Subcutaneous adipose tissue (tissue), 4 donors: ENCODE results near the gene TSPAN15. TPM values are rescaled to one million over a fixed set of nuclear protein-coding genes. Genes with fewer than 3 reads are reported as not detected.

Source experiments
- total RNA-seq, 4 donors: library from RNA; depleted of rRNA; stranded (reverse); fragments of >200 nt; gene quantifications; one replicate each; pipeline ENCODE4 v1.1.0, GENCODE V29; 2016
- TF ChIP-seq, protein P1 (sequence below): fragments of 450-650 bp; IDR thresholded peaks from one replicate; pipeline ENCODE4 v1.5.1; 2016; ENCODE audit warnings: low read depth, mild to moderate bottlenecking, control low read depth, antibody characterized with exemption, moderate library complexity

Gene TSPAN15
- total RNA-seq, 4 donors from 2014 or later = 60.6 to 140 (median 103) TPM

DNA sequence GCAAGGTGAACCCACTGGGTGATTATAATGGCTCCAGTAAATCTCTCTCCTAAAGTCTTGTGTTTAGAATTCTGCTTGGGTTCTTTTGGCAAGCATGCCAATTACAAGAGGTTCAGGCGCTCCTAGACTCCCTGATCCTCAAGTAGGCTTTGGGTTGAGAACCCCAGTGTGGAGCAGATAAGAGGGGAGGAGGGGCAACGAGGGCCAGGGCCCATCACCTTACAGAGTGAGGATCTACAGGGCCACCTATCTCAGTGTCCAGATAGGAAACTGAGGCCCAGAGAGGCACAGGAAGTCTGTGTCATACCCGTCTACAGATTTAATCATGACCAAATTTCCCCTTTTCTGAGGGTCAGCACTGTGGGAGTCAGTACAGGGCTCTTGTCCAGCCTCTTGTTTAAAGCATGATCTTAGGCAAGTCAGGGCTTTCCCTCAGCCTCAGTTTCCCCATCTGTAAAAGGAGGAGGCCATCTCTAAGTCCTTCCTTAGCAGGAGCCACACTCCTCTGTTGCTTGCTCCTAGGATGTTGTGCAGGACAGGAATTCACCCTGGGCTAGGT lies 39.0 kb upstream of the TSPAN15 start:
- TF ChIP-seq, protein P1, sequence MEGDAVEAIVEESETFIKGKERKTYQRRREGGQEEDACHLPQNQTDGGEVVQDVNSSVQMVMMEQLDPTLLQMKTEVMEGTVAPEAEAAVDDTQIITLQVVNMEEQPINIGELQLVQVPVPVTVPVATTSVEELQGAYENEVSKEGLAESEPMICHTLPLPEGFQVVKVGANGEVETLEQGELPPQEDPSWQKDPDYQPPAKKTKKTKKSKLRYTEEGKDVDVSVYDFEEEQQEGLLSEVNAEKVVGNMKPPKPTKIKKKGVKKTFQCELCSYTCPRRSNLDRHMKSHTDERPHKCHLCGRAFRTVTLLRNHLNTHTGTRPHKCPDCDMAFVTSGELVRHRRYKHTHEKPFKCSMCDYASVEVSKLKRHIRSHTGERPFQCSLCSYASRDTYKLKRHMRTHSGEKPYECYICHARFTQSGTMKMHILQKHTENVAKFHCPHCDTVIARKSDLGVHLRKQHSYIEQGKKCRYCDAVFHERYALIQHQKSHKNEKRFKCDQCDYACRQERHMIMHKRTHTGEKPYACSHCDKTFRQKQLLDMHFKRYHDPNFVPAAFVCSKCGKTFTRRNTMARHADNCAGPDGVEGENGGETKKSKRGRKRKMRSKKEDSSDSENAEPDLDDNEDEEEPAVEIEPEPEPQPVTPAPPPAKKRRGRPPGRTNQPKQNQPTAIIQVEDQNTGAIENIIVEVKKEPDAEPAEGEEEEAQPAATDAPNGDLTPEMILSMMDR = no peak

DNA sequence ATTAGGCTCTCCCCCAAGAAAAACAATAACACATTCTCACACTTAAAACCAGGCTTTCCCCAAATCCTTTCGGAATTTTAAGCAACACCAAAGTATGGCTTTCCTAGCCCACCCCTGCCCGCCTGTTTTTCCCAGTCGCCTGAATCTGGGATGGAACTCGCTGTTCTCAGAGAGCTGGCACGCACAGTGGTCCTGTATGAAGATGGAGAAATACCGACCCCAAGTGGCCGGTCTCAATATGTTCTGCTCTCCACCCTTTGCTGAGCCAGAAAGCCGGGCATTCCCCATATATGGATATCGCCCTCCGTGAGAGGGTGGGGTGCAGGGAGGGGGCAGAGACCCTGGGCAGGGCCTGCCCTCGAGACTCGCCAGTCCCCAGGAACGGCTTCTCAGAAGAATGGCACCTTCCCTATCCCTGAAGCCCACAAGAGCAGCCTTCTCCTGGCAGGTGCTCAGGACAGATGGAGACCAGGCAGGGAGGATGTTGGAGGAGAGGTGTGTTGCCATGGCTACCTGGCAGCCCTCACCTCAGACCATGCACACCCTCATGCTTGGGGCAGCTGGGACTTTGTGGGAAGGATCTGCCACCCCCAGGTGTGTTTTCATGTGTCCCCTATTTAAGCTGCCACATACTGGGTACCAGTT lies 37.9 kb upstream of the TSPAN15 start:
- TF ChIP-seq, protein P1 = no peak

DNA sequence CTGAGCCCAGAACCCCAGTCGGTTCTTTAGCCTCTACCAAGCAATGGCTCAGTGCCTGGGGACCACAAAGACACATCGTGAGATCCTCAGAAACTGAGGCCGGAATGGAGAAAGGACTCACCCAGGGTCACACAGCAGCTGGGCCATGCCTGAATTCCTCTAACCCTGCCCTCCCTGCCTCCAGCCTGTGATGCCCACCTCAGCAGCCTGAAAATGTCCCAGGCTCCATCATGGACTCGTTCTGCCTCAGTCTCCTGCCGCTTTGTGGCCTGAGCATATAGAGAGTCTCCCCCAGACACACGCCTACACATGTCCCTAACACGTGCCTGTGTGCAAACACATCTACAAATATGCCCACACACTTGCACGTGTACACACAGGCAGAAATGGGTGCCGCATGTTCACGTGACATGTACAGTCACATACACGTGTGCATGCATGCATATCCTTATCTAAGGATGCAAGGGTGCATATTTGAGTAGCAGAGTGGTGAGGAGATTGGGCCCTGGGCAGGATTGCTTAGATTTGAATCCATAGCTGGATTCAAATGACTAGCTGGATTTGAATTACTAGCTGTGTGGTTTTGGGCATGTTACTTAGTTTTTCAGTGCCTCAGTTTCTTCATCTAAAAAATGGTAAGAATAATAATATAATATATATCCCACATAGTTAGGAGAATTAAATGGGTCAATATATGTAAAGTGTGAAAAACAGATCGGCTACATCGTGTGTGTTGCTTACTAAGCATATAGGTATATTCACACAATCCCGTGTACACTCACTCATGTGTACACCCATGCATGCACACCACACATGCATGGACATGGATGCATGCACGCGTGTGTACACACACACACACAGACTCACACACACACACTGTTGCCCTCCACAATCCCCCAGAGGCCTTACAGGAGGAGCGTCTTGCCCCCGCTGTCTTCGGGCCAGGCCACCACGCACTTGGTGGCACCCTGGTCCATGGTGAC lies 36.9 kb upstream of the TSPAN15 start:
- TF ChIP-seq, protein P1 = no peak

DNA sequence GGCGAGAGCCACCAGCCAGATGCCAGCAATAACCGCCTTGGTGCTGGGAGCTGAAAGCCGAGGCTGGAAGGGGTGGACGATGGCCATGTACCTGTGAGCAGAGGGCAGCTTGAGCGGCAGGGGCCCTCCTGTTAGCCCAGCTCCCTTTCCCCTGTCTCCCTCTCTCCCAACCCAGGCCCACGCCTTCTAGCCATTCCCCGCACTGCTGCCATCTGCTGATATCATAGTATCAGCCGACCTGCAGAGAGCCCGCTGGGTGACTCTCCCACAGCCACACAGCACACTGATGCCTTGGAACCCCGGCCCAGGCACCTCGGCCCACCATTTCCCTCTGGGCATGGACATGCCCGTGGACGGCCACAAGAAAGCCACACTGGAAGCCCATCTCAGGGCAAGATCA lies 36.2 kb upstream of the TSPAN15 start:
- TF ChIP-seq, protein P1 = no peak

DNA sequence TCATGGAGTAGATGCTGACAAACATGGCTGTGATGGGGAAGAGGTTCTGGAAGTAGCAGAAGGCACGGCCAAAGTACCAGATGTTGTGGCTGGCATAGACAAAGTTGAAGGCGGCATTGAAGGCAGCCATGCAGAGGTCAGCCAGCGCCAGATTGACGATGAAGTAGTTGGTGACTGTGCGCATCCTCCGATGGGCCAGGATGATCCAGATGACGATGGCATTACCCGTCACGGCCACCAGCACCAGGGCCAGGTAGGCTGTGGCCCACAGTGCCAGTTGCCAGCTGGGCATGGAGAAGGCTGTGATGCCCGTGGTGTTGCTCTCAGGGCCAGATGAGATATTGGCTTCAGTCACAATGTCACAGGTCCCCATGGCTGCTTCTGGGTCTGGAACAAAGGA lies 35.3 kb upstream of the TSPAN15 start:
- TF ChIP-seq, protein P1 = no peak

DNA sequence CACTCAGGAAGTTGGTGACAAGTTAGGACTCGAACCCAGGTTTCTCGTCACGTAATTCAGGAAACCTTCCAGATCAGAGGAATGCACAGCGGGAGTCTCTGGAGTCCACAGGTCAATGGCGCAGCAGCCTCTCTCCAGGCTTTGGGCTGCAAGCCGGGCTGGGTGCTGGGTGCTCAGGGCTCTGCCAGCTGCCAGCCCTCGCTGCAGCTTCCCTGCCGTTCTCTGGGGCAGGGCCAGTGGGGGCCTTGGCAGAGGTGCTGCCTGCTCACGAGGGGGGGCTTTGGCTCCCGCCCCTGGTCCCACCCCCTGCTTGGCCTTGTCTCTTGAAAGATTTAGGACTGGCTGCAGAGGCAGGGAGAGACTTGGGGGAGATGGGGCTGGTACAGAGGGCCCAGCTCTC lies 34.6 kb upstream of the TSPAN15 start, which contains the start of gene TACR2:
TACR2 (minus strand) TSS at position 224 of the 400 bp plus-strand sequence. CDS start 595 bp downstream, outside the sequence.
- TF ChIP-seq, protein P1 = no peak

DNA sequence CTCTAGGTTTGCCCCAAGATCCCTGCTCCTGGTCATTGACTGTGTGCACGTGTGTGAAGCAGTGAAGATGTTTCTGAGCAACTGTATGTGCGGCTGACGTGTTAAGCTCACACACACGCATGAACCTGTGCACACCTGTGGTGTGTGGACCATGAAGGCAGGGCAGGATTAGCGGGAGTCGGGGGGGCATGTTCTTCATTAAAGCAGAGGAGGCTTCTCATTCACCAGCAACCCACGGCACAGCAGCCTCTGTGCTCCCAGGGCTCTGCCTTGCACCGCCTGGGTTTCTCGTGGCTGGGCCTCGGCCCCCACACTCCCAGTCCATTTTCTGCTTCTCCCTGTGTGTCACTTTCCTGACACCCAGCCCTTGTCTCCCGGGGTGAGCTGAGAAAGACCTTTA lies 33.7 kb upstream of the TSPAN15 start:
- TF ChIP-seq, protein P1 = no peak
